ENCODE results near the gene SCRN2. TPM values are rescaled to one million over a fixed set of nuclear protein-coding genes. Genes with fewer than 3 reads are reported as not detected.

The SCRN2 gene
- total and polyA plus RNA-seq, 2 donors (not counting 3 experiments of a cell fraction or from before 2014, with no cell fraction given) = 31.7 to 48.9 TPM

DNA sequence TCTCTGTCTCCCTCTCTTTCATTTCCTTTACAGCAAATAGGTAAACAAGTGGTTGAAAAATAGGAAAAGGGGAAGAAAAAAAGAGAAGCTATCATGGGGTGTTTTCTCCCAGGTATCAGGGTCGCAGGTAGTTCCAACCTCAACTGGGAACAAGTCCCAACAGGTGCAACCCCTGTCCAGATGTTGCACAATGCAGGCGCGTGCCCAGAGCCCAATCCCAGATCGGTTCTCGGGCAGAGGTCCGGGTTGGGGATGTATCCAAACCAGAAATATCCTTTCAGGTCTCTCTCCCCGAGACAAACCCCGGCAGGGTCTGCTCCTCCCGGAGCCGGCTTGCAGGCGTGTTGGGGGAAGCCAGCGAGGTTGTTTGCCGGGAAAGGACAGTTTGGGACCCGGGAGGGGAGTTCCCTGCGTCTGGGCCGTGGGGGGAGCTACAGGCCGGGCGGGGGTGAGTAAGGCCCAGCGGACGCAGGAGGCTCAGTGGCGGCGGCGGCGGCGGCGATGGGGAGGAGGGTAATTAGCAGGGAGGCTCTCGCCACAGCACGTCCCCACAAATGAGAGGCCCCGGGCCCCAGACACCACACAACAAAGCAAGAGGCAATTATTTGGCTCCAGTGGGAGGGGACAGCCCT is 31.1 kb upstream of the SCRN2 start:
- POLR2A ChIA-PET = no interaction called here

More for the DNA sequence above, 31.1 kb upstream of the SCRN2 start:
- intact Hi-C loops (cut with micrococcal nuclease) (no loop called here), dilution Hi-C loops (cut with MboI; ENCODE audit: extremely low pct_ligation_motif_present, low sequenced_read_pairs) (no loop called here)
- Histone ChIP-seq H3K36me3 (ENCODE audit: control insufficient read depth in 2 of 2, extremely low read depth in 1 of 2, insufficient read depth in 2 of 2, low read length in 2 of 2) (no peaks in the 10 kb centered on the region), H3K9me1 (replicated peaks; ENCODE audit: control insufficient read depth, extremely low read depth, insufficient read depth, low read length) (no peaks in the 10 kb centered on the region), H4K20me1 (replicated peaks; ENCODE audit: control insufficient read depth, extremely low read depth, insufficient read depth, low read length) (no peaks in the 10 kb centered on the region), H3K4me3 (replicated peaks in 1 of 3; ENCODE audit: insufficient read depth in 1 of 3, low read depth in 1 of 3, low read length in 3 of 3) (no peak overlapping the region), H3K4me1 (ENCODE audit: control insufficient read depth, extremely low read depth, insufficient read depth, low read length) (no peaks in the 10 kb centered on the region), H3K4me2 (ENCODE audit: insufficient read depth, low read length) (no peak overlapping the region), H3K9me3 (replicated peaks; ENCODE audit: control insufficient read depth, insufficient read depth, low read length) (no peaks in the 10 kb centered on the region), H2AFZ (ENCODE audit: low read depth, low read length) (no peak overlapping the region), H3K79me2 (ENCODE audit: control insufficient read depth, insufficient read depth, low read length) (no peaks in the 10 kb centered on the region), H3K27ac (ENCODE audit: insufficient read depth, low read depth, low read length) (no peak overlapping the region), H3K27me3 (ENCODE audit: control insufficient read depth in 2 of 2, insufficient read depth in 2 of 2, low read length in 2 of 2) (peaks cover 47 to 60% of the 10 kb centered on the region in 2 experiments), H3K9ac (replicated peaks; ENCODE audit: extremely low read depth, insufficient read depth, low read length) (no peak overlapping the region)
- TF ChIP-seq, protein P1, sequence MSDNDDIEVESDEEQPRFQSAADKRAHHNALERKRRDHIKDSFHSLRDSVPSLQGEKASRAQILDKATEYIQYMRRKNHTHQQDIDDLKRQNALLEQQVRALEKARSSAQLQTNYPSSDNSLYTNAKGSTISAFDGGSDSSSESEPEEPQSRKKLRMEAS (IDR thresholded peaks at IDR 0.05; ENCODE audit: insufficient read depth, insufficient read length) = no peak
- TF ChIP-seq MYC (IDR thresholded peaks at IDR 0.05; ENCODE audit: low read depth, low read length) (no peak), GATA2 (IDR thresholded peaks at IDR 0.05; ENCODE audit: insufficient read depth, insufficient read length, low read depth, low read length) (no peak), FOS (IDR thresholded peaks at IDR 0.05; ENCODE audit: borderline replicate concordance, insufficient read depth, low read length) (no peak), POLR2AphosphoS5 (IDR thresholded peaks at IDR 0.05; ENCODE audit: insufficient read depth, low read depth, low read length) (no peak), EZH2 (IDR thresholded peaks at IDR 0.05; ENCODE audit: borderline replicate concordance, low read depth, low read length, severe bottlenecking) (no peak), POLR2A (IDR thresholded peaks at IDR 0.05; ENCODE audit: low read depth, low read length) (no peak), JUN (IDR thresholded peaks at IDR 0.05; ENCODE audit: borderline replicate concordance, insufficient read depth, insufficient read length, low read depth) (no peak)
- TF ChIP-seq, protein P2, sequence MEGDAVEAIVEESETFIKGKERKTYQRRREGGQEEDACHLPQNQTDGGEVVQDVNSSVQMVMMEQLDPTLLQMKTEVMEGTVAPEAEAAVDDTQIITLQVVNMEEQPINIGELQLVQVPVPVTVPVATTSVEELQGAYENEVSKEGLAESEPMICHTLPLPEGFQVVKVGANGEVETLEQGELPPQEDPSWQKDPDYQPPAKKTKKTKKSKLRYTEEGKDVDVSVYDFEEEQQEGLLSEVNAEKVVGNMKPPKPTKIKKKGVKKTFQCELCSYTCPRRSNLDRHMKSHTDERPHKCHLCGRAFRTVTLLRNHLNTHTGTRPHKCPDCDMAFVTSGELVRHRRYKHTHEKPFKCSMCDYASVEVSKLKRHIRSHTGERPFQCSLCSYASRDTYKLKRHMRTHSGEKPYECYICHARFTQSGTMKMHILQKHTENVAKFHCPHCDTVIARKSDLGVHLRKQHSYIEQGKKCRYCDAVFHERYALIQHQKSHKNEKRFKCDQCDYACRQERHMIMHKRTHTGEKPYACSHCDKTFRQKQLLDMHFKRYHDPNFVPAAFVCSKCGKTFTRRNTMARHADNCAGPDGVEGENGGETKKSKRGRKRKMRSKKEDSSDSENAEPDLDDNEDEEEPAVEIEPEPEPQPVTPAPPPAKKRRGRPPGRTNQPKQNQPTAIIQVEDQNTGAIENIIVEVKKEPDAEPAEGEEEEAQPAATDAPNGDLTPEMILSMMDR (IDR thresholded peaks at IDR 0.05; ENCODE audit: extremely low read depth in 1 of 2, insufficient read depth in 1 of 2, low read depth in 1 of 2, low read length in 2 of 2) = no peak
- BruUV-seq (replicated peaks) = no TSS peak
- DNase-seq (ENCODE audit: low read depth, low spot score) (no peak), FAIRE-seq (no peak)
- CTCF ChIA-PET = interaction anchor here (0.9 to 1.5 kb wide), 4 partner anchors 11 to 29 kb away, joined by 4 read pairs; no protein-coding TSS in a partner anchor

Data from endothelial cell of umbilical vein (primary cell).